NT2/D1 (cell line): Measurements from ENCODE around the gene CDH3.

Experiments
- DNase-seq: peaks from one replicate; pipeline ENCODE4 v3.0.0-alpha.2; 2011; ENCODE audit warnings: low read depth, low spot score
- H3K27me3 ChIP-seq: 2 replicates; pipeline ENCODE4 v1.6.0; 2011; ENCODE audit warnings: mild to moderate bottlenecking; ENCODE audit not compliant: insufficient read length, insufficient read depth
- H3K36me3 ChIP-seq: 2 replicates; pipeline ENCODE4 v1.6.1; 2011; ENCODE audit warnings: mild to moderate bottlenecking, low read length, mixed read lengths; ENCODE audit not compliant: insufficient read depth, insufficient read length
- H3K4me1 ChIP-seq: 2 replicates; pipeline ENCODE4 v1.5.1; 2011; ENCODE audit not compliant: insufficient read depth, insufficient read length
- H3K4me3 ChIP-seq: 2 replicates; pipeline ENCODE4 v1.5.1; 2011; ENCODE audit warnings: low read depth; ENCODE audit not compliant: insufficient read length
- H3K9ac ChIP-seq: 2 replicates; pipeline ENCODE4 v1.6.0; 2011; ENCODE audit warnings: low read depth; ENCODE audit not compliant: insufficient read length
- H3K9me3 ChIP-seq: 2 replicates; pipeline ENCODE4 v1.5.1; 2011; ENCODE audit warnings: mild to moderate bottlenecking, low read length; ENCODE audit not compliant: insufficient read depth
- SUZ12 ChIP-seq: IDR thresholded peaks from 2 replicates; pipeline ENCODE4 v1.6.1; 2011; ENCODE audit not compliant: insufficient read length, insufficient read depth; ENCODE audit errors: extremely low read depth
- YY1 ChIP-seq: IDR thresholded peaks from 2 replicates; pipeline ENCODE4 v1.6.1; 2011; ENCODE audit not compliant: insufficient read length, insufficient read depth
- ZNF274 ChIP-seq: IDR thresholded peaks from 2 replicates; pipeline ENCODE4 v1.6.1; 2011; ENCODE audit warnings: mild to moderate bottlenecking, low read depth, low read length

The CDH3 gene

GRCh38 chr16:68644715-68645493 is at the start of gene CDH3:
Gene CDH3, plus strand, starts transcription at chr16:68645310. Its CDS starts 70 bp downstream, at chr16:68645380.
- TF ChIP-seq ZNF274 = no peak
- no peak for DNase-seq
- Histone ChIP-seq H3K4me3 (peak within 1 kb of the TSS; percentile 91), H3K36me3 (no peaks in the 10 kb centered on the region), H3K4me1 (peaks cover 10% of the 10 kb centered on the region), H3K9ac (peak within 1 kb of the TSS; percentile 92), H3K9me3 (no peaks in the 10 kb centered on the region), H3K27me3 (peaks cover 3% of the 10 kb centered on the region)

- Histone ChIP-seq H3K9ac (no peak overlapping the region), H3K9me3 (peaks cover 17% of the 10 kb centered on the region), H3K27me3 (no peaks in the 10 kb centered on the region), H3K4me3 (no peak overlapping the region), H3K36me3 (no peaks in the 10 kb centered on the region), H3K4me1 (no peaks in the 10 kb centered on the region)
- DNase-seq = no peak
- TF ChIP-seq SUZ12 (no peak), YY1 (no peak)
These were observed 48.8 kb upstream of the CDH3 start for GRCh38 chr16:68596266-68596665.

- DNase-seq = peak; percentile 55
- no peak overlapping the region for H3K4me3 ChIP-seq
- H3K27me3 ChIP-seq = no peaks in the 10 kb centered on the region
- H3K4me1 ChIP-seq = no peaks in the 10 kb centered on the region
- no peak overlapping the region for H3K9ac ChIP-seq
- H3K9me3 ChIP-seq = no peaks in the 10 kb centered on the region
- H3K36me3 ChIP-seq = no peaks in the 10 kb centered on the region
- no peak for TF ChIP-seq SUZ12
These were observed 45.5 kb upstream of the CDH3 start for GRCh38 chr16:68599586-68599985.

- DNase-seq = no peak
These were observed 39.4 kb upstream of the CDH3 start for GRCh38 chr16:68605746-68606145.

GRCh38 chr16:68607443-68607842 is 37.7 kb upstream of the CDH3 start:
- Histone ChIP-seq H3K36me3 (no peaks in the 10 kb centered on the region), H3K4me3 (no peak overlapping the region), H3K9ac (no peak overlapping the region), H3K4me1 (no peaks in the 10 kb centered on the region), H3K27me3 (no peaks in the 10 kb centered on the region), H3K9me3 (no peaks in the 10 kb centered on the region)
- DNase-seq = no peak
- TF ChIP-seq YY1 (no peak), SUZ12 (no peak), ZNF274 (no peak)

More at GRCh38 chr16:68605746-68606145, 39.4 kb upstream of the CDH3 start:
- no peaks in the 10 kb centered on the region for H3K27me3 ChIP-seq
- H3K9me3 ChIP-seq = no peaks in the 10 kb centered on the region
- no peaks in the 10 kb centered on the region for H3K36me3 ChIP-seq
- no peak for TF ChIP-seq ZNF274
- TF ChIP-seq SUZ12 = no peak
- TF ChIP-seq YY1 = no peak
- H3K4me3 ChIP-seq = no peak overlapping the region
- no peaks in the 10 kb centered on the region for H3K4me1 ChIP-seq
- no peak overlapping the region for H3K9ac ChIP-seq

GRCh38 chr16:68608330-68608729 is 36.8 kb upstream of the CDH3 start:
- no peak for DNase-seq
- Histone ChIP-seq H3K27me3 (no peaks in the 10 kb centered on the region), H3K36me3 (no peaks in the 10 kb centered on the region), H3K4me1 (no peaks in the 10 kb centered on the region), H3K9ac (no peak overlapping the region), H3K9me3 (peaks cover 7% of the 10 kb centered on the region), H3K4me3 (no peak overlapping the region)
- TF ChIP-seq YY1 = no peak
- no peak for TF ChIP-seq SUZ12
- TF ChIP-seq ZNF274 = no peak

GRCh38 chr16:68612996-68613395 is 32.1 kb upstream of the CDH3 start:
- TF ChIP-seq ZNF274 (no peak), YY1 (no peak)
- no peak for DNase-seq
- no peaks in the 10 kb centered on the region for H3K36me3 ChIP-seq
- peaks cover 19% of the 10 kb centered on the region for H3K9me3 ChIP-seq
- H3K9ac ChIP-seq = no peak overlapping the region
- H3K4me1 ChIP-seq = no peaks in the 10 kb centered on the region
- no peaks in the 10 kb centered on the region for H3K27me3 ChIP-seq
- no peak overlapping the region for H3K4me3 ChIP-seq

- no peaks in the 10 kb centered on the region for H3K4me1 ChIP-seq
- H3K4me3 ChIP-seq = no peak overlapping the region
- no peak overlapping the region for H3K9ac ChIP-seq
- no peaks in the 10 kb centered on the region for H3K27me3 ChIP-seq
- H3K9me3 ChIP-seq = peaks cover 22% of the 10 kb centered on the region
- no peaks in the 10 kb centered on the region for H3K36me3 ChIP-seq
- TF ChIP-seq YY1 = no peak
- no peak for TF ChIP-seq SUZ12
- no peak for TF ChIP-seq ZNF274
- DNase-seq = no peak
These were observed 27.4 kb upstream of the CDH3 start for GRCh38 chr16:68617734-68618133.
